Astrocyte (in vitro differentiated cells and primary cell): ENCODE measurements around the gene B9D1. TPM values are rescaled to one million over a fixed set of nuclear protein-coding genes. Genes with fewer than 3 reads are reported as not detected.
A peak's percentile ranks its signal among the peaks of the same experiment; 100 is the strongest.

ENCODE experiments used
- DNase-seq: peaks from one replicate; pipeline ENCODE4 v3.0.0-alpha.2; 2010; ENCODE audit warnings: low read depth
- FAIRE-seq: peaks from 2 replicates; lab custom pipeline; 2011; peaks lifted over from hg19 to GRCh38; lab: Jason Lieb, UNC
- H2AFZ ChIP-seq: 2 replicates; pipeline ENCODE4 v1.6.0; 2012; ENCODE audit warnings: low read depth, low read length, inconsistent platforms
- H3K27ac ChIP-seq: 2 replicates; pipeline ENCODE4 v1.5.1; 2011; ENCODE audit warnings: low read depth, low read length, inconsistent platforms
- H3K27me3 ChIP-seq: 2 replicates; pipeline ENCODE4 v1.6.0; 2011; ENCODE audit warnings: low read length, inconsistent platforms; ENCODE audit not compliant: insufficient read depth
- H3K36me3 ChIP-seq: 2 replicates; pipeline ENCODE4 v1.5.1; 2011; ENCODE audit warnings: low read length, inconsistent platforms; ENCODE audit not compliant: insufficient read depth
- H3K4me1 ChIP-seq: 2 replicates; pipeline ENCODE4 v1.5.1; 2011; ENCODE audit warnings: low read length, inconsistent platforms; ENCODE audit not compliant: insufficient read depth
- H3K4me2 ChIP-seq: 2 replicates; pipeline ENCODE4 v1.6.0; 2012; ENCODE audit warnings: low read length, inconsistent platforms
- H3K4me3 ChIP-seq: 2 replicates; pipeline ENCODE4 v1.5.1; 2011; ENCODE audit warnings: low read depth, mild to moderate bottlenecking, low read length, inconsistent platforms; ENCODE audit not compliant: insufficient read depth
- H3K79me2 ChIP-seq: 2 replicates; pipeline ENCODE4 v1.6.0; 2012; ENCODE audit warnings: mild to moderate bottlenecking, low read length, inconsistent platforms; ENCODE audit not compliant: insufficient read depth
- H3K9ac ChIP-seq: 2 replicates; pipeline ENCODE4 v1.6.0; 2012; ENCODE audit warnings: mild to moderate bottlenecking, low read length, inconsistent platforms
- H3K9me3 ChIP-seq: 2 replicates; pipeline ENCODE4 v1.5.1; 2012; ENCODE audit warnings: low read depth, mild to moderate bottlenecking, low read length, inconsistent platforms; ENCODE audit not compliant: insufficient read depth
- H4K20me1 ChIP-seq: 2 replicates; pipeline ENCODE4 v1.6.0; 2012; ENCODE audit warnings: low read length, inconsistent platforms; ENCODE audit not compliant: insufficient read depth
- H3K27ac Mint-ChIP-seq: one replicate; pipeline ENCODE4 v1.8.0; 2021; ENCODE audit warnings: mild to moderate bottlenecking, mixed read lengths; ENCODE audit not compliant: unreplicated experiment
- H3K27me3 Mint-ChIP-seq: one replicate; pipeline ENCODE4 v1.8.0; 2021; ENCODE audit warnings: low read depth, mixed read lengths; ENCODE audit not compliant: unreplicated experiment
- H3K36me3 Mint-ChIP-seq: one replicate; pipeline ENCODE4 v1.8.0; 2021; ENCODE audit warnings: low read depth, mixed read lengths; ENCODE audit not compliant: unreplicated experiment
- H3K4me1 Mint-ChIP-seq: one replicate; pipeline ENCODE4 v1.8.0; 2021; ENCODE audit warnings: low read depth, mixed read lengths; ENCODE audit not compliant: unreplicated experiment
- H3K4me3 Mint-ChIP-seq: one replicate; pipeline ENCODE4 v1.8.0; 2021; ENCODE audit warnings: mild to moderate bottlenecking, moderate library complexity, mixed read lengths; ENCODE audit not compliant: unreplicated experiment
- H3K9me3 Mint-ChIP-seq: one replicate; pipeline ENCODE4 v1.8.0; 2021; ENCODE audit warnings: mild to moderate bottlenecking, mixed read lengths; ENCODE audit not compliant: unreplicated experiment
- CTCF ChIP-seq: IDR thresholded peaks from 2 replicates; pipeline ENCODE4 v1.5.1; 2011; ENCODE audit warnings: low read depth, mild to moderate bottlenecking, inconsistent platforms, low read length, moderate library complexity; ENCODE audit not compliant: insufficient read depth
- EZH2 ChIP-seq: IDR thresholded peaks from 2 replicates; pipeline ENCODE4 v1.6.1; 2012; ENCODE audit warnings: mild to moderate bottlenecking, low read length, inconsistent platforms; ENCODE audit not compliant: insufficient read depth
- total RNA-seq: library from RNA; stranded (reverse); gene quantifications from 2 replicates; pipeline ENCODE4 v1.2.1, GENCODE V29; 2021

B9D1 gene
- total RNA-seq, 1 donor from 2014 or later, result 10.2 TPM

- Mint-ChIP-seq H3K4me3 (no peak overlapping the region), H3K9me3 (no peaks in the 10 kb centered on the region), H3K27me3 (no peaks in the 10 kb centered on the region), H3K27ac (no peak overlapping the region), H3K36me3 (peaks cover 26% of the 10 kb centered on the region), H3K4me1 (peaks cover 17% of the 10 kb centered on the region)
- no peak overlapping the region for H3K9ac ChIP-seq
- H3K4me2 ChIP-seq, result no peak overlapping the region
- no peak overlapping the region for H3K4me3 ChIP-seq
- DNase-seq (no peak), FAIRE-seq (no peak)
- no peak for TF ChIP-seq EZH2
- H3K36me3 ChIP-seq, result peaks cover 2% of the 10 kb centered on the region
- no peak overlapping the region for H2AFZ ChIP-seq
- no peaks in the 10 kb centered on the region for H3K9me3 ChIP-seq
- peaks cover 15% of the 10 kb centered on the region for H3K4me1 ChIP-seq
- peaks cover 17% of the 10 kb centered on the region for H4K20me1 ChIP-seq
- H3K27me3 ChIP-seq, result no peaks in the 10 kb centered on the region
- no peak overlapping the region for H3K27ac ChIP-seq
- H3K79me2 ChIP-seq, result no peaks in the 10 kb centered on the region
Measured at GRCh38 chr17:19318611-19319010, 43.9 kb downstream of the B9D1 start.

DNA sequence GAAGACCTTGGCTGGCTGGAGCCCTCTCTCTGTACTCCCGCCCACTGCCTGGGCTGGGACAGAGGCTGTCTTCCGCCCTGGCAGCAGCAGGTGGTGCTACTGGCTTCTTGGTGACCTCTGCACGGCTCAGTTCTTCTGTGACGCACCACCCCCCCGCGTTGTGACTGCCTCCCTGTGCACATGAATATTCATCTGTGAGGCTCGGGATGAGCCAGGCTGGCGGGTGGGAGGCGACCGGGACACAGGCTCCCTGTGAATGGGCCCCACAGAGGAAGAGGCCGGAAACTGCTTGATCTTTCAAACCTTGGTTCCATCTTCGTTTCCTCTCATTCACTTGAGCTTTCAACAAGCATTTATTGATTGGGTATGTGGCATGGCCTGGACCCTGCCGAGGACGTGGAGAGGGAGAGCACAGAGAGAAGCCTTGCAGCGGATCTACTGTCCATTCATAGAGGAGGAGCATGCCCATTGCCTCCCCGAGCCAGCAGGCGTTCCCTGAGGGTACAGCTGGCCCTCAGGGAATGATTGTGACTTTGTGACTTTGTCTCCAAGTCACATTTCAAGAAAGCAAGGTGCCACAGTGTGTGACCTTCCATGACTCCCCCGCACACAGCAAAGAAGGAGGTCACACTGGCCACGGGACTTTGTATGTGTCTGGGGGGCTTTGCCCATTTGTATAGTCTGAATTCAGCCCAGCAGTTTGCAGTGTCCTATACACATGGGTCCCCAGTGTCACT is 45.0 kb downstream of the B9D1 start:
- Mint-ChIP-seq H3K4me1 (peaks cover 17% of the 10 kb centered on the region), H3K27ac (peak overlapping the region; percentile 28), H3K9me3 (no peaks in the 10 kb centered on the region), H3K36me3 (peaks cover 25% of the 10 kb centered on the region), H3K27me3 (no peaks in the 10 kb centered on the region), H3K4me3 (peak overlapping the region; percentile 45)
- DNase-seq, result peak; percentile 85
- Histone ChIP-seq H3K79me2 (no peaks in the 10 kb centered on the region), H3K4me2 (peak overlapping the region; percentile 66), H3K4me3 (no peak overlapping the region), H3K27me3 (no peaks in the 10 kb centered on the region), H4K20me1 (peaks cover 17% of the 10 kb centered on the region), H3K9ac (peak overlapping the region; percentile 58), H3K36me3 (peaks cover 2% of the 10 kb centered on the region), H2AFZ (peak overlapping the region; percentile 43), H3K4me1 (peaks cover 15% of the 10 kb centered on the region), H3K27ac (peak overlapping the region; percentile 74), H3K9me3 (no peaks in the 10 kb centered on the region)
- FAIRE-seq, result no peak
- TF ChIP-seq CTCF (peak; percentile 27), EZH2 (no peak)

DNA sequence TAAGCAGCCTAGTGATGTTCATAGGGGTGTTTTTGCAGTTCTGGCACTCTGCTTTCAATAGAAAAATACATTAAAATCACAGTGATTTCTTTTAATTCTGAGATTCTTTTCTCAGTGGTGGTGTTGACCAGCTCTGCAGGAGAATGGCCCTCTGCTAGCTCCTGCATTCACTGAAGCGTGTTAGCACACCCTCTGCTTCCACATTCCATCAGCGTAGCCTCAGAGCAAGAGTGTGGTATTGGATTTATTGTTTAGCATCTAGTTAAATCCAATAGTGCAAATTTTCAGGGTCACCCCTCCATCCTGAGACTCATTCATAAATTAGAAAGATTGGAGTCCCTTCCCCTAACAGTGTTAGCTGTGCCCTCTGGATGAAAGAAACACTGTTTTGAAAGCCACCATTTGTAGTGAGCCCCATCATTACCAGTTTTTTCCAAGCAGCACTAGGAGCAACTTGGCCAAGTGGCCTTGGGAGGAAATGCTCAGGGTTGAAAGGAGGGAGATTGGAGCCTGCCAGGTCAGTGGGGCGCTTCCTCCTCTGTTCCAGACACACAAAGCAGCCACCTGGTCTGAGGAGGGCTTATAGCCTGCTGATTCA is 45.7 kb downstream of the B9D1 start:
- Histone ChIP-seq H4K20me1 (peaks cover 14% of the 10 kb centered on the region), H3K4me2 (peak overlapping the region; percentile 66), H3K27ac (peak overlapping the region; percentile 74), H2AFZ (no peak overlapping the region), H3K9me3 (no peaks in the 10 kb centered on the region), H3K27me3 (no peaks in the 10 kb centered on the region), H3K79me2 (no peaks in the 10 kb centered on the region), H3K4me1 (peaks cover 20% of the 10 kb centered on the region), H3K9ac (peak overlapping the region; percentile 58), H3K4me3 (no peak overlapping the region), H3K36me3 (peaks cover 6% of the 10 kb centered on the region)
- peaks cover 25% of the 10 kb centered on the region for H3K36me3 Mint-ChIP-seq
- no peaks in the 10 kb centered on the region for H3K9me3 Mint-ChIP-seq
- H3K4me3 Mint-ChIP-seq, result no peak overlapping the region
- H3K4me1 Mint-ChIP-seq, result peaks cover 17% of the 10 kb centered on the region
- no peak overlapping the region for H3K27ac Mint-ChIP-seq
- TF ChIP-seq EZH2 (no peak), CTCF (no peak)
- no peaks in the 10 kb centered on the region for H3K27me3 Mint-ChIP-seq
- no peak for FAIRE-seq
- DNase-seq, result peak; percentile 37
